ENCODE results near the gene CD109. TPM values are rescaled to one million over a fixed set of nuclear protein-coding genes. Genes with fewer than 3 reads are reported as not detected.
A peak's percentile ranks its signal among the peaks of the same experiment; 100 is the strongest.
"Not testable (repeated sequence)": the region's sequence is repeated elsewhere in the genome, so short reads cannot be mapped to it uniquely, and the experiment has no call there.

Gene CD109
- total and polyA plus RNA-seq, 2 experiments from 2014 or later: 3.0 to 8.2 TPM

DNA sequence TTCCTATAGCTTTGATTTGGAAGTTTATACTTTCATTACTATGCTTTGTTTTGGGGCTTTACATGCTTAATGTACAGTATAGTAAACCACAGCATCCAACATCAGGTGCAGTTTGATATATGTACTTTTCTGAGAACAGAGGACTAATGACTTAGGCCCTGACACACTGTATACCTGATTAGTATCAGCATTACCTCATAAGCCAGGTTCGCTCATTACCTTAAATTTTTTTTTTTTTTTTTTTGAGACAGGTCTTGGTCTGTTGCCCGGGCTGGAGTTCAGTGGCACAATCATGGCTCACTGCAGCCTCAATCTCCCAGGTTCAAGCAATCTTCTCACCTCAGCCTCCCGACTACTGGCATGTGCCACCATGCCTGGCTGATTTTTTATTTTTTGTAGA is 28.4 kb downstream of the CD109 start:
- no peaks in the 10 kb centered on the region for H3K79me2 ChIP-seq

DNA sequence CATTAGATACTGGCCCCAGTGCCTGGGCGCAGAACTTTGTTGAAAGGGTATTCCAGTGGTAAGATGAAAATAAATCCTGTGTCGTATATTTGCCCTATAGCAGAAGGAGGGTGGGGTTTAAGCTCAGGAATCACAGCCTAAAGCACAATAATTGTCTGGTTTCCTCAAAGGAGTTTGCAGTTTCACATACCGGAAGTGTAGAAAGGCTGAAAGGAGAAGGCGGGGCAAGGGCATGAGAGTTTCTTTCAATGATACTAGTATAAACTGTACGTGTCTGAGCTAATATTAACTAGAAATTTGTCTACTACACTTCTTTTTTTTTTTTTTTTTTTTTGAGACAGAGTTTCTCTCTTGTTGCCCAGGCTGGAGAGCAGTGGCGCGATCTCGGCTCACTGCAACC is 29.2 kb downstream of the CD109 start:
- not testable (repeated sequence) for H2AFZ ChIP-seq; H4K20me1 ChIP-seq (ENCODE audit: insufficient read depth, poor library complexity, severe bottlenecking); H3K79me2 ChIP-seq; H3K4me3 ChIP-seq; H3K36me3 ChIP-seq (replicated peaks; ENCODE audit: insufficient read depth, low read depth); H3K9me2 ChIP-seq (replicated peaks; ENCODE audit: insufficient read depth); H3K4me1 ChIP-seq (ENCODE audit: insufficient read depth); H3K27ac ChIP-seq; H3K4me2 ChIP-seq; H3K9me3 ChIP-seq (ENCODE audit: low read depth); H3K27me3 ChIP-seq
- DNase-seq (ENCODE audit: low spot score): peak; percentile 28
- 89% methylated on average over 8 of the region's 8 CpGs for WGBS (ENCODE audit: low lambda C conversion rate, missing lambda C conversion rate)

More for the DNA sequence above, 28.4 kb downstream of the CD109 start:
- H3K27me3 ChIP-seq: no peaks in the 10 kb centered on the region
- no peaks in the 10 kb centered on the region for H4K20me1 ChIP-seq (ENCODE audit: insufficient read depth, poor library complexity, severe bottlenecking)
- H3K4me3 ChIP-seq: no peak overlapping the region
- H3K36me3 ChIP-seq (replicated peaks; ENCODE audit: insufficient read depth, low read depth): no peaks in the 10 kb centered on the region
- H3K9me3 ChIP-seq (ENCODE audit: low read depth): no peaks in the 10 kb centered on the region
- H3K4me2 ChIP-seq: no peak overlapping the region
- no peak for DNase-seq (ENCODE audit: low spot score)
- WGBS (ENCODE audit: low lambda C conversion rate, missing lambda C conversion rate): 96% methylated on average over 3 of the region's 3 CpGs
- no peak overlapping the region for H2AFZ ChIP-seq
- H3K9me2 ChIP-seq (replicated peaks; ENCODE audit: insufficient read depth): no peaks in the 10 kb centered on the region
- TF ChIP-seq EZH2phosphoT487 (IDR thresholded peaks at IDR 0.05; ENCODE audit: low read depth, severe bottlenecking, unreplicated experiment): no peak
- TF ChIP-seq CTCF (IDR thresholded peaks at IDR 0.05; ENCODE audit: poor library complexity): no peak
- no peaks in the 10 kb centered on the region for H3K4me1 ChIP-seq (ENCODE audit: insufficient read depth)
- H3K27ac ChIP-seq: no peak overlapping the region

DNA sequence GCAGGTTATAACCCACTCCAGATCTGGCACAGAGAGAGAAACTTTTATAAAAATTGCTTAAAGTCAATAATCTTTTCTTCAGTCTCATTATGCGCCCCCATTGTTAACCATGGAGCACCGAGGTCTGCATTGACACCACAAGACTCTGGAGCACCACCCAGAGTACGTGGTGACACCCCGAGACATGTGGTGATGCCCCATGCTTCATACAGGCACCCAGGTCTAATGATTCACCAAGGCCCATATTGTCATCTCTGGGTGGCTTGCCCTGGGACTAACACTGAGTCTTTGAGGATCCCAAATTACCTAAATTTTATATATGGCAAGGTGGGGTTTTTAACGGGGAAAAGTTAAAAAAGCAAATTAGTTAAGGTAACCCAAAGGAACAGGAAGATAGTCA is 31.1 kb downstream of the CD109 start:
- Histone ChIP-seq H3K79me2 (no peaks in the 10 kb centered on the region), H3K9me2 (replicated peaks; ENCODE audit: insufficient read depth) (no peaks in the 10 kb centered on the region), H3K4me3 (no peak overlapping the region), H3K36me3 (replicated peaks; ENCODE audit: insufficient read depth, low read depth) (no peaks in the 10 kb centered on the region), H4K20me1 (ENCODE audit: insufficient read depth, poor library complexity, severe bottlenecking) (no peaks in the 10 kb centered on the region), H3K27ac (no peak overlapping the region), H2AFZ (no peak overlapping the region), H3K4me1 (ENCODE audit: insufficient read depth) (no peaks in the 10 kb centered on the region), H3K27me3 (no peaks in the 10 kb centered on the region), H3K9me3 (ENCODE audit: low read depth) (no peaks in the 10 kb centered on the region), H3K4me2 (no peak overlapping the region)
- no peak for TF ChIP-seq EZH2phosphoT487 (IDR thresholded peaks at IDR 0.05; ENCODE audit: low read depth, severe bottlenecking, unreplicated experiment)
- no peak for TF ChIP-seq EZH2 (IDR thresholded peaks at IDR 0.05; ENCODE audit: borderline replicate concordance)
- TF ChIP-seq CTCF (IDR thresholded peaks at IDR 0.05; ENCODE audit: poor library complexity): no peak
- DNase-seq (ENCODE audit: low spot score): no peak
- WGBS (ENCODE audit: low lambda C conversion rate, missing lambda C conversion rate): 96% methylated on average over 5 of the region's 5 CpGs

GRCh38 chr6:73728548-73729205 is 32.7 kb downstream of the CD109 start:
- Histone ChIP-seq H2AFZ (no peak overlapping the region), H3K27ac (no peak overlapping the region), H3K9me2 (replicated peaks; ENCODE audit: insufficient read depth) (no peaks in the 10 kb centered on the region), H3K4me2 (no peak overlapping the region), H3K79me2 (no peaks in the 10 kb centered on the region), H3K4me1 (ENCODE audit: insufficient read depth) (no peaks in the 10 kb centered on the region), H3K36me3 (replicated peaks; ENCODE audit: insufficient read depth, low read depth) (no peaks in the 10 kb centered on the region), H4K20me1 (ENCODE audit: insufficient read depth, poor library complexity, severe bottlenecking) (no peaks in the 10 kb centered on the region), H3K9me3 (ENCODE audit: low read depth) (no peaks in the 10 kb centered on the region), H3K27me3 (no peaks in the 10 kb centered on the region), H3K4me3 (no peak overlapping the region)
- 86% methylated on average over 4 of the region's 4 CpGs for WGBS (ENCODE audit: low lambda C conversion rate, missing lambda C conversion rate)
- no peak for TF ChIP-seq EZH2phosphoT487 (IDR thresholded peaks at IDR 0.05; ENCODE audit: low read depth, severe bottlenecking, unreplicated experiment)
- no peak for TF ChIP-seq CTCF (IDR thresholded peaks at IDR 0.05; ENCODE audit: poor library complexity)
- TF ChIP-seq EZH2 (IDR thresholded peaks at IDR 0.05; ENCODE audit: borderline replicate concordance): no peak
- DNase-seq (ENCODE audit: low spot score): no peak

Data from hepatocyte (in vitro differentiated cells).